ENCODE data around the gene TJP1.
"Not testable (repeated sequence)": the region's sequence is repeated elsewhere in the genome, so short reads cannot be mapped to it uniquely, and the experiment has no call there.

TJP1 gene

DNA sequence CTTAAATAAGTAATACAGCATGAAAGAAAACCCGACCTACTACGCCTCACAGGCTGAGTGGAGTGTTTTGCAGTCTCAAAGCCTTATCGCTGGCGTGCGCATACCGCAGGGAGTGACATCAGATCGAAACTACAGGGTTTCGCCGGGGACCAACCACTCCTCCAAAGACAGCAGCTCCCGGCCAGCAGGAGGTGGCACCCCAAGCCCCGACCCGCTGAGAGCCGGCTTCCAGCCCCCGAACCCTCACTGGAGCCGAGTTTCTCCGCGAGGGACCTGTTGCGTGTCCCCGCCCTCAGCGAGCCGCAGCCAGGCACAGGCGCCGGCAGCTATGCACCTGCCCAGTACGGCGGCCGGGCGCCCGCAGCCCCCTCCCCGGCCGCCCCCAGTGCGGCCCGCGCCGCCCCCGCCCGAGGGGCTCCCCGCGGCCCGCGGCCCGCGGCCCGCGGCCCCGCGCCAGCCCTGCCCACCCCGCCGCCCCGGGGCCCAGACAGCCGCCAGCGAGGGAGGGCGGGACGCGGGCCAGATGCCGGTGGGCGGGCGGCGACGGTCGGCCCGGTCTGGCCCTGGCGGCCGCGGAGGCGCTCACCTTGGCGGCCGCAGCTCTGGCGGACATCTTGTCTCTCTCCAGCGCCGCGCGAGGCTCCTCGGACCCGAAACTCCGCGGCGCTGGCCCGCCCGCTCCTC is 710 bp downstream of the TJP1 start:
- DNase-seq (ENCODE audit: insufficient read length, low spot score) (no peak), FAIRE-seq (no peak)
- TF ChIP-seq PAX5 (IDR thresholded peaks at IDR 0.05; ENCODE audit: insufficient read depth, low read length, severe bottlenecking) (no peak), POLR2A (IDR thresholded peaks at IDR 0.05; ENCODE audit: low read depth, low read length) (no peak), SPI1 (IDR thresholded peaks at IDR 0.05; ENCODE audit: low read depth, low read length) (no peak), POLR2AphosphoS5 (IDR thresholded peaks at IDR 0.05; ENCODE audit: low read depth, low read length) (no peak), TAF1 (IDR thresholded peaks at IDR 0.05; ENCODE audit: low read depth, low read length) (no peak), POU2F2 (IDR thresholded peaks at IDR 0.05; ENCODE audit: low read depth, low read length) (no peak)

DNA sequence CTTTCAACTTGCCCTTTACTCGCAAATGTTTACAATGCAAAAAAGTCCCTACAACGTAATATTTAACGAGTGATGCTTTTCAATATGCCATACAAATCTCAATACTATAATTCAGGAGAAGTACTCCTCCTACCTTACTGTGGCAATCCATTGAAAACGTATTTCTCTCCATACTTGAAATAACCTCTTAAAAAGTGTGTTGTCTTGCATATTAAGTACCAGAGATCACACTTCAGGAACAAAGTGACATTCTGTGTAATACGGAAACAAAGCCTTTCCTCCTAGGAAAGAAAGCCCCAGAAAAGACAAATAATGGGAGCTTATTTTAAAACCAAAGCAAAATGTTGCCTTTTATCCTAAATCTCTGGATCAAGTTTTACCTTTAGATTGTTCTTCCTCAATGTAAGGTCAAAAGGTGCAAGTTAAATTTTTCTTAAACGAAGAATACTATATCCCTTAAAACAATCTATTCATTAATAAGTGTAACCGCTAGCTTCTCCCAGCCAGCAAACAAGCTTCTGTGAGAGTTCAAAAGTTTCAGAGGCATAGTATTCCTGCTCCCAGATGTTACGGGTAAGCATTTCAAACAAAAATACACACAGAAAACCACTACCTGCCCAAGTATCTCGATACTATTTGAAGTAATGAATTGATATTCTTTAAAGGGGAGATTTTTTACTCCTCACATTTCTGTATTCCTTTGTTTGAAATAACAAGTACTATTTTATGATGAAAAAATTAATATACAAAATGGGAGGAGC is 1.7 kb downstream of the TJP1 start:
- FAIRE-seq (no peak), DNase-seq (ENCODE audit: insufficient read length, low spot score) (no peak)
- TF ChIP-seq SPI1 (IDR thresholded peaks at IDR 0.05; ENCODE audit: low read depth, low read length) (no peak), TAF1 (IDR thresholded peaks at IDR 0.05; ENCODE audit: low read depth, low read length) (no peak), PAX5 (IDR thresholded peaks at IDR 0.05; ENCODE audit: insufficient read depth, low read length, severe bottlenecking) (no peak), POLR2A (IDR thresholded peaks at IDR 0.05; ENCODE audit: low read depth, low read length) (no peak), POU2F2 (IDR thresholded peaks at IDR 0.05; ENCODE audit: low read depth, low read length) (no peak), POLR2AphosphoS5 (IDR thresholded peaks at IDR 0.05; ENCODE audit: low read depth, low read length) (no peak)

DNA sequence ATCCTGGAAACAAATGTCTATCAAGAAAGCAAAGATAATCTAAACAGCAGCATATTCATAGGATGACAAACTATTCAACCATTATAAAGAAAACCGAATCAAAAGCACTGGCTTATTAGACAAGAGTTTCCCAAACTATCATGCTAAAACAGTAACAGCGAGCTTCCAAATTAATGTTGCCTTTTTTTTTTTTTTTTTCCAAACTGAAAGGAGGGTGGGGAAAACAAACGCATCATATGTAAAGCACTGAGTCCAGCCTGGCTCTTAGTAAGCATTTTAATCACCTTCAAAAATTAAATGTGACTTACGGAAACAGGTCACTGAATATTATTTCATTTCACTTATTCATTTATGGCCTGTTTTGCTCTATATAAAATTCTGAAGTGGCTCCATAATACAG is 2.3 kb downstream of the TJP1 start:
- no peak for DNase-seq (ENCODE audit: insufficient read length, low spot score)
- no peak for TF ChIP-seq TAF1 (IDR thresholded peaks at IDR 0.05; ENCODE audit: low read depth, low read length)
- TF ChIP-seq PAX5 (IDR thresholded peaks at IDR 0.05; ENCODE audit: insufficient read depth, low read length, severe bottlenecking) = no peak
- TF ChIP-seq SPI1 (IDR thresholded peaks at IDR 0.05; ENCODE audit: low read depth, low read length) = no peak
- TF ChIP-seq POLR2AphosphoS5 (IDR thresholded peaks at IDR 0.05; ENCODE audit: low read depth, low read length) = no peak
- no peak for TF ChIP-seq POU2F2 (IDR thresholded peaks at IDR 0.05; ENCODE audit: low read depth, low read length)
- TF ChIP-seq POLR2A (IDR thresholded peaks at IDR 0.05; ENCODE audit: low read depth, low read length) = no peak
- no peak for FAIRE-seq

DNA sequence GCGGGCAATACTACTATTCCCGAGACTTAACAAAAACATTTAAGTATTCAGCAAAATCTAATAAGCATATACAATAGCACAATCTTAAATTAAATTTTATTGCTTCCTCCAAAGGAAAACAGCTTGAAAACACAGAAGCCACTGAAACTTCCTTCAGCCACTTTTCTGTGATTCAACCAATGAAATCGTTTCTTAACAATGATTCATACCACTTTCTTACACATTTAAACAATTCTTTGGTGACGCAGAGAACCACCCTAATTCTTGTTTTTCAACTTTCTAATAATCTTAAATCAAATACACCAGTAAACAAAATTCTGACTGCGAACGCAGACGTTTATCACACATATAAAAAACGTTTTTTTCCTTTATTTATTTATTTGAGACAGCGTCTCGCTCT is 4.1 kb downstream of the TJP1 start:
- DNase-seq (ENCODE audit: insufficient read length, low spot score) (no peak), FAIRE-seq (no peak)

DNA sequence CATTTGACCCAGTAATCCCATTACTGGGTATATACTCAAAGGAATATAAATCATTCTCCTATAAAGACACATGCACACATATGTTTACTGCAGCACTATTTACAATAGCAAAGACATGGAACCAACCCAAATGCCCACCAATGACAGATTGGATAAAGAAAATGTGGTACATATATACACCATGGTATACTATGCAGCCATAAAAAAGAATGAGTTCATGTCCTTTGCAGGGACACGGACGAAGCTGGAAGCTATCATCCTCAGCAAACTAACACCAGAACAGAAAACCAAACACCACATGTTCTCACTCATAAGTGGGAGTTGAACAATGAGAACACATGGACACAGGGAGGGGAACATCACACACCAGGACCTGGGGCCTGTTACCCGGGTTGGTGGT is 4.8 kb downstream of the TJP1 start:
- not testable (repeated sequence) for DNase-seq (ENCODE audit: insufficient read length, low spot score); FAIRE-seq

More for the DNA sequence above, 4.1 kb downstream of the TJP1 start:
- TF ChIP-seq POLR2A (IDR thresholded peaks at IDR 0.05; ENCODE audit: low read depth, low read length) (no peak), POU2F2 (IDR thresholded peaks at IDR 0.05; ENCODE audit: low read depth, low read length) (no peak), TAF1 (IDR thresholded peaks at IDR 0.05; ENCODE audit: low read depth, low read length) (no peak), POLR2AphosphoS5 (IDR thresholded peaks at IDR 0.05; ENCODE audit: low read depth, low read length) (no peak), PAX5 (IDR thresholded peaks at IDR 0.05; ENCODE audit: insufficient read depth, low read length, severe bottlenecking) (no peak), SPI1 (IDR thresholded peaks at IDR 0.05; ENCODE audit: low read depth, low read length) (no peak)

DNA sequence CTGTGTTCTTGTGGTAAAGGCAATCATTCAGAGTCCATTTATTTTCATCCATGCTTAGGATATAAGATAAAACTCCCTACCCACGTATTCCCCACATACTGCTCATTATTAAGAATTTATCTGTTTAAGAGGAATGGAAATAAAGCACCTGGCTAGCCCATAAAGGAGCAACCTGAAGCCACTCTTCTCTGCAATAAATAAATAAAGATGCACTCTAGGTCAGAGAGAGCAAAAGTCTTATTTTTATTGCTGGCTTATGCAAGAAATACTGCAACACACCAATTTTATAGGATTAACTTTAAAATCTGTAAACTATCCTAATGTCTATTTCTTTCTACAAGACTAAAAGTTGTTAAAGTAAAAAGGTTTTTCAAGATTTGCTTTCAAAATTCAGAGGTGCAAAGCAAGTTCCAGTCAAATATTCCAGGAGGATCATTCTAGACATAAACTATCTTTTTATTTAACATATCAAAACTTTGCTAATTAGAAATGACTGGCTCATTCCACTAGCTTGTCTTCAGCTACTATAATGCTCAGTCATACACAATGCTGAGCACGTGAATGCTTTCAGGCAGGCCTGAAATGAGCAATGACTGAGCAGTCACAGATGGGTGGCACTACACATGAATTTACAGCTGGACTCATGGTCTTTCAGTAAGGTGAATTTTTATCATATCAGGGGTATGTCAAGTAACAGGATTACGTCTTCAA is 7.1 kb downstream of the TJP1 start:
- no peak for DNase-seq (ENCODE audit: insufficient read length, low spot score)
- TF ChIP-seq TAF1 (IDR thresholded peaks at IDR 0.05; ENCODE audit: low read depth, low read length) (no peak), SPI1 (IDR thresholded peaks at IDR 0.05; ENCODE audit: low read depth, low read length) (no peak), PAX5 (IDR thresholded peaks at IDR 0.05; ENCODE audit: insufficient read depth, low read length, severe bottlenecking) (no peak), POU2F2 (IDR thresholded peaks at IDR 0.05; ENCODE audit: low read depth, low read length) (no peak), POLR2AphosphoS5 (IDR thresholded peaks at IDR 0.05; ENCODE audit: low read depth, low read length) (no peak)
- no peak for FAIRE-seq

DNA sequence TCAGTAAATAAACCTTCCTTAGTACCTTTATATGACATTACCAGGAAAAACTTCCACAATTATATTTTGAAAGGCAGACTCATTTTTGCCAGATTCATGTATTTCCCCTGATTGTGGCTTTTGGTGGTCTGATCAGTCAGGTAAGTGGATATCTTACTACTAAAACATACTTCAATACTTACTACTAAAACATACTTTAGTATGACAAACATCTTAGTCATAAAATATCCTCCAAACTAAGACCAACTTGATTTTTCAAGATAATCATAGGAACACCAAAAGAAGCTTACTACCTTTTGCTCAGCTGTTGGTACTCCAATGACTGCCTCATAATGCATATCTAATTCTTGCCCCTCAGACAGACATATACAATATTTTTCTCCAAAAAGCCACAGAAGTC is 9.3 kb downstream of the TJP1 start:
- DNase-seq (ENCODE audit: insufficient read length, low spot score) = no peak
- TF ChIP-seq SPI1 (IDR thresholded peaks at IDR 0.05; ENCODE audit: low read depth, low read length) (no peak), PAX5 (IDR thresholded peaks at IDR 0.05; ENCODE audit: insufficient read depth, low read length, severe bottlenecking) (no peak), POLR2AphosphoS5 (IDR thresholded peaks at IDR 0.05; ENCODE audit: low read depth, low read length) (no peak), POLR2A (IDR thresholded peaks at IDR 0.05; ENCODE audit: low read depth, low read length) (no peak), TAF1 (IDR thresholded peaks at IDR 0.05; ENCODE audit: low read depth, low read length) (no peak), POU2F2 (IDR thresholded peaks at IDR 0.05; ENCODE audit: low read depth, low read length) (no peak)
- FAIRE-seq = no peak

DNA sequence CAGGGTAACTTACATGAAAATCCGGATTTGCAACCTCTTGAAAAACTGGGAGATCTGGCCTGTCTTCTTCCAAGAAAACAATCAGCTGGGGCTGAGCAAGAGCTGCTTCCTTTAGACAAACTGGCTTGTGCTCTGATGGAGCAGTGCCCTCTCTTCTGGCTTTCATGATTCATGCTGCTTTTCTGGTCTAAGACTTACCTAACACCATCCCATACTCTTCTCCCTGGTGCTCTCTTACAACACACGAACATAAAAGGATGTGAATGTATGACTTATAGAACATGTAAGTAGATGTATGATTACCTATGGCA is 9.9 kb downstream of the TJP1 start:
- FAIRE-seq (no peak), DNase-seq (ENCODE audit: insufficient read length, low spot score) (no peak)
- TF ChIP-seq SPI1 (IDR thresholded peaks at IDR 0.05; ENCODE audit: low read depth, low read length) (no peak), PAX5 (IDR thresholded peaks at IDR 0.05; ENCODE audit: insufficient read depth, low read length, severe bottlenecking) (no peak), TAF1 (IDR thresholded peaks at IDR 0.05; ENCODE audit: low read depth, low read length) (no peak), POU2F2 (IDR thresholded peaks at IDR 0.05; ENCODE audit: low read depth, low read length) (no peak), POLR2AphosphoS5 (IDR thresholded peaks at IDR 0.05; ENCODE audit: low read depth, low read length) (no peak), POLR2A (IDR thresholded peaks at IDR 0.05; ENCODE audit: low read depth, low read length) (no peak)

DNA sequence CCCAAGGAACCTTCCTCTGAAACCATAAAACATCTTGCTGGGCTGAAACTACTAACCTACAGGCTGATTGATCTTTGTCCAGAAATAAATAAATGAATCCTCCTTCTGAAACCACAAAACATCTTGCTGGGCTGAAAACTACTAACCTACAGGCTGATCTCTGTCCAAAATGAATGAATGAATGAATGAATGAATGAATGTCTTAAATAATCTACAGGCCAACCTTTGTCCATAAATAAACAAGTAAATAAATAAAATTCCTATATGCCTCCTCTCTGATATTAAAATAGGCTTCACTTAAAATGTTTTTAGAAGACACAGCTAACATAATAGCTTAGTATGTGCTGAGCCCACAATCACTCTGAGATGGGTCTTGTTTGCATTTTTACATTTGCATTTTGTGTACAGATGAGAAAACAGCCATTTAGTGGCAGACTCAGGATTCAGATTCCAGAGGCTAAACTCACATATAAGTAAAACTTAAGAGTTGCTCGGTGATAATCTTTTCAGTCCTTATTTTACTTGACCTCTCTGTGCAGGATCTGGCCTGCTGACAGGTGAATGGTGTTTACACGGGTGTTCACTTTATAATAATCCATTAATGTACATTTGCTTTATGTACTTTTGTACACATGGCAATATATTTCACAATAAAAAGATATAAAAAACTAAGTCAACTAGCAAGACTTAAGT is 10.4 kb downstream of the TJP1 start:
- FAIRE-seq (no peak), DNase-seq (ENCODE audit: insufficient read length, low spot score) (no peak)
- no peak for TF ChIP-seq POU2F2 (IDR thresholded peaks at IDR 0.05; ENCODE audit: low read depth, low read length)
- no peak for TF ChIP-seq TAF1 (IDR thresholded peaks at IDR 0.05; ENCODE audit: low read depth, low read length)
- no peak for TF ChIP-seq POLR2AphosphoS5 (IDR thresholded peaks at IDR 0.05; ENCODE audit: low read depth, low read length)
- TF ChIP-seq SPI1 (IDR thresholded peaks at IDR 0.05; ENCODE audit: low read depth, low read length) = no peak
- TF ChIP-seq POLR2A (IDR thresholded peaks at IDR 0.05; ENCODE audit: low read depth, low read length) = no peak
- TF ChIP-seq PAX5 (IDR thresholded peaks at IDR 0.05; ENCODE audit: insufficient read depth, low read length, severe bottlenecking) = no peak
